Measurements from ENCODE around the gene CWH43.
"Not testable (repeated sequence)": the region's sequence is repeated elsewhere in the genome, so short reads cannot be mapped to it uniquely, and the experiment has no call there.

The CWH43 gene

GRCh38 chr4:48985976-48986653, at the start of gene CWH43:
Gene CWH43 (plus strand): TSS chr4:48986275. CDS start chr4:48986430, 155 bp downstream.
- no peak for DNase-seq

- DNase-seq = no peak
Measured at GRCh38 chr4:48937033-48937432, 49.0 kb upstream of the CWH43 start.

GRCh38 chr4:48938831-48939230, 47.2 kb upstream of the CWH43 start:
- no peak for DNase-seq

- DNase-seq = no peak
Measured at GRCh38 chr4:48939785-48940184, 46.3 kb upstream of the CWH43 start.

GRCh38 chr4:48943387-48943786, 42.7 kb upstream of the CWH43 start:
- DNase-seq = no peak

- no peak for DNase-seq
Measured at GRCh38 chr4:48944252-48944651, 41.8 kb upstream of the CWH43 start.

- DNase-seq = no peak
Measured at GRCh38 chr4:48944756-48945241, 41.3 kb upstream of the CWH43 start.

GRCh38 chr4:48945981-48946380, 40.1 kb upstream of the CWH43 start:
- DNase-seq = no peak

- no peak for DNase-seq
Measured at GRCh38 chr4:48947731-48948130, 38.3 kb upstream of the CWH43 start.

GRCh38 chr4:48949086-48949485, 37.0 kb upstream of the CWH43 start:
- DNase-seq = no peak

GRCh38 chr4:48949518-48950219, 36.4 kb upstream of the CWH43 start:
- no peak for DNase-seq

GRCh38 chr4:48954314-48954713, 31.8 kb upstream of the CWH43 start:
- DNase-seq = no peak

GRCh38 chr4:48957366-48957765, 28.7 kb upstream of the CWH43 start:
- not testable (repeated sequence) for DNase-seq

GRCh38 chr4:48958582-48958981, 27.5 kb upstream of the CWH43 start:
- no peak for DNase-seq

- DNase-seq = no peak
Measured at GRCh38 chr4:48960988-48961635, 25.0 kb upstream of the CWH43 start.

- DNase-seq = no peak
Measured at GRCh38 chr4:48962636-48963035, 23.4 kb upstream of the CWH43 start.

- peak; percentile 74 for DNase-seq
Measured at GRCh38 chr4:48963042-48963679, 22.9 kb upstream of the CWH43 start.

- DNase-seq = no peak
Measured at GRCh38 chr4:48967101-48967500, 19.0 kb upstream of the CWH43 start.

- no peak for DNase-seq
Measured at GRCh38 chr4:48967631-48968030, 18.4 kb upstream of the CWH43 start.

GRCh38 chr4:48968814-48969213, 17.3 kb upstream of the CWH43 start:
- no peak for DNase-seq

- DNase-seq = no peak
Measured at GRCh38 chr4:48970471-48970921, 15.6 kb upstream of the CWH43 start.

GRCh38 chr4:48974979-48975640, 11.0 kb upstream of the CWH43 start:
- no peak for DNase-seq

- no peak for DNase-seq
Measured at GRCh38 chr4:48976041-48976440, 10.0 kb upstream of the CWH43 start.
